GM10248 (cell line): ENCODE results near the gene CCR4.
"Not testable (repeated sequence)": the region's sequence is repeated elsewhere in the genome, so short reads cannot be mapped to it uniquely, and the experiment has no call there.

Source experiments
- CTCF ChIA-PET: fragments of 300-600 bp; sonication (Branson Sonifier 250); formaldehyde crosslinking; extraction: SDS; loops from one replicate; lab custom pipeline; 2021; ENCODE audit warnings: antibody characterized with exemption; lab: Yijun Ruan, JAX
- POLR2A ChIA-PET: fragments of 350-650 bp; sonication (Branson Sonifier 250); formaldehyde crosslinking; extraction: SDS; loops from one replicate; lab custom pipeline; 2020; ENCODE audit warnings: antibody characterized with exemption; lab: Yijun Ruan, JAX
- DNase-seq: peaks from one replicate; pipeline ENCODE4 v3.0.0; 2012; ENCODE audit errors: extremely low spot score
- CTCF ChIP-seq: IDR thresholded peaks from 2 replicates; pipeline ENCODE4 v1.5.1; 2012; ENCODE audit warnings: mild to moderate bottlenecking, low read depth; ENCODE audit errors: extremely low read depth, missing control alignments, control extremely low read depth

CCR4 gene

GRCh38 chr3:32940726-32941125, 10.7 kb upstream of the CCR4 start:
- TF ChIP-seq CTCF, result no peak
- POLR2A ChIA-PET, result no interaction called here
- CTCF ChIA-PET, result interaction anchor here (0.7 to 1.3 kb wide), 3 partner anchors 34 to 432 kb away, joined by 3 to 4 read pairs (median 3); no protein-coding TSS in a partner anchor
- DNase-seq, result no peak

GRCh38 chr3:32945136-32945535, 6.3 kb upstream of the CCR4 start:
- ChIA-PET CTCF (interaction anchor here (3.2 kb wide), 1 partner anchor 29 kb away, joined by 9 read pairs; no protein-coding TSS in a partner anchor), POLR2A (no interaction called here)
- no peak for TF ChIP-seq CTCF
- no peak for DNase-seq

GRCh38 chr3:32945598-32945997, 5.8 kb upstream of the CCR4 start:
- DNase-seq, POLR2A ChIA-PET: not testable (repeated sequence)
- CTCF ChIA-PET, result interaction anchor here (3.2 kb wide), 1 partner anchor 29 kb away, joined by 9 read pairs; no protein-coding TSS in a partner anchor

- DNase-seq, result no peak
- TF ChIP-seq CTCF, result no peak
- CTCF ChIA-PET, result interaction anchor here (0.8 to 5.4 kb wide), 38 partner anchors 10 to 840 kb away, joined by 3 to 137 read pairs (median 4); no protein-coding TSS in a partner anchor
- POLR2A ChIA-PET, result no interaction called here
Observed at GRCh38 chr3:32946973-32947788, 4.3 kb upstream of the CCR4 start.

GRCh38 chr3:32947789-32948238, 3.6 kb upstream of the CCR4 start:
- POLR2A ChIA-PET, result no interaction called here
- DNase-seq, result peak; percentile 64
- CTCF ChIA-PET, result interaction anchor here (0.8 to 5.4 kb wide), 38 partner anchors 9 to 839 kb away, joined by 3 to 137 read pairs (median 4); no protein-coding TSS in a partner anchor
- TF ChIP-seq CTCF, result peak; percentile 73

- CTCF ChIA-PET, result interaction anchor here (0.7 to 5.4 kb wide), 25 partner anchors 8 to 838 kb away, joined by 3 to 137 read pairs (median 4); no protein-coding TSS in a partner anchor
- DNase-seq, result no peak
- no peak for TF ChIP-seq CTCF
- POLR2A ChIA-PET, result no interaction called here
Observed at GRCh38 chr3:32948625-32949445, 2.6 kb upstream of the CCR4 start.
